A673 (cell line): Measurements from ENCODE around the gene ILKAP. TPM values are rescaled to one million over a fixed set of nuclear protein-coding genes. Genes with fewer than 3 reads are reported as not detected.

Source experiments
- BruUV-seq: library from RNA; stranded (reverse); fragments of 400-500 nt; replicated peaks from 2 replicates; lab custom pipeline; 2021; lab: Mats Ljungman, UMichigan
- CTCF ChIA-PET: fragments of 300-600 bp; sonication (Branson Sonifier 250); formaldehyde crosslinking; loops from one replicate; lab custom pipeline; 2022; ENCODE audit warnings: antibody characterized with exemption; lab: Charles Lee
- POLR2A ChIA-PET: fragments of 300-600 bp; sonication (Branson Sonifier 250); formaldehyde crosslinking; loops from one replicate; lab custom pipeline; 2022; ENCODE audit warnings: antibody characterized with exemption; ENCODE audit not compliant: low non-redundant PET; lab: Charles Lee
- DNase-seq: peaks from one replicate; pipeline ENCODE4 v3.0.0-alpha.2; 2015; ENCODE audit warnings: low spot score
- H3K27ac ChIP-seq: fragments of 200-600 bp; sonication (generic); 2 replicates; pipeline ENCODE4 v1.5.1; 2016; ENCODE audit warnings: mixed run types, low read depth, mild to moderate bottlenecking, mixed read lengths, antibody characterized with exemption, low read length; ENCODE audit not compliant: poor library complexity, severe bottlenecking
- H3K27me3 ChIP-seq: fragments of 200-600 bp; sonication (generic); replicated peaks from 2 replicates; pipeline ENCODE4 v1.6.1; 2017; ENCODE audit warnings: mixed run types, low read depth, mild to moderate bottlenecking, mixed read lengths, antibody characterized with exemption, low read length; ENCODE audit not compliant: insufficient read depth, poor library complexity
- H3K36me3 ChIP-seq: fragments of 200-600 bp; sonication (generic); 2 replicates; pipeline ENCODE4 v1.6.1; 2016; ENCODE audit warnings: mixed run types, mild to moderate bottlenecking, mixed read lengths, antibody characterized with exemption, low read length; ENCODE audit not compliant: insufficient read depth, poor library complexity, severe bottlenecking
- H3K4me1 ChIP-seq: fragments of 200-600 bp; sonication (generic); 2 replicates; pipeline ENCODE4 v1.6.1; 2017; ENCODE audit warnings: mixed run types, mild to moderate bottlenecking, mixed read lengths, antibody characterized with exemption, low read length; ENCODE audit not compliant: insufficient read depth, poor library complexity, severe bottlenecking
- H3K4me3 ChIP-seq: fragments of 200-600 bp; sonication (generic); 2 replicates; pipeline ENCODE4 v1.5.1; 2016; ENCODE audit warnings: low read depth, mixed run types, mild to moderate bottlenecking, mixed read lengths, low read length; ENCODE audit not compliant: poor library complexity, severe bottlenecking
- H3K9me3 ChIP-seq: fragments of 200-600 bp; sonication (generic); 2 replicates; pipeline ENCODE4 v1.6.1; 2016; ENCODE audit warnings: mixed run types, low read depth, mild to moderate bottlenecking, mixed read lengths, antibody characterized with exemption, low read length; ENCODE audit not compliant: poor library complexity, severe bottlenecking
- CTCF ChIP-seq: fragments of 300-800, 200-600 bp; sonication (generic); conservative IDR thresholded peaks from 2 replicates; pipeline ENCODE4 v1.5.1; 2017; ENCODE audit warnings: low read depth, mild to moderate bottlenecking, antibody characterized with exemption, low read length, moderate library complexity, mixed read lengths
- EZH2 ChIP-seq: fragments of 200-600 bp; sonication (generic); IDR thresholded peaks from 2 replicates; pipeline ENCODE4 v1.6.1; 2017; ENCODE audit warnings: borderline replicate concordance, low read depth, mild to moderate bottlenecking, mixed read lengths, antibody characterized with exemption, low read length; ENCODE audit not compliant: poor library complexity, severe bottlenecking
- intact Hi-C: fragments of 100-400 bp; cut with micrococcal nuclease; formaldehyde crosslinking; loops from one replicate; pipeline ENCODE4 v1.10.0; 2022; ENCODE audit not compliant: unreplicated experiment
- total RNA-seq: library from RNA; stranded (reverse); gene quantifications from 2 replicates; pipeline ENCODE4 v1.2.3, GENCODE V29; 2021

ILKAP gene
- total RNA-seq, 1 experiment from 2014 or later, result 71.6 TPM

DNA sequence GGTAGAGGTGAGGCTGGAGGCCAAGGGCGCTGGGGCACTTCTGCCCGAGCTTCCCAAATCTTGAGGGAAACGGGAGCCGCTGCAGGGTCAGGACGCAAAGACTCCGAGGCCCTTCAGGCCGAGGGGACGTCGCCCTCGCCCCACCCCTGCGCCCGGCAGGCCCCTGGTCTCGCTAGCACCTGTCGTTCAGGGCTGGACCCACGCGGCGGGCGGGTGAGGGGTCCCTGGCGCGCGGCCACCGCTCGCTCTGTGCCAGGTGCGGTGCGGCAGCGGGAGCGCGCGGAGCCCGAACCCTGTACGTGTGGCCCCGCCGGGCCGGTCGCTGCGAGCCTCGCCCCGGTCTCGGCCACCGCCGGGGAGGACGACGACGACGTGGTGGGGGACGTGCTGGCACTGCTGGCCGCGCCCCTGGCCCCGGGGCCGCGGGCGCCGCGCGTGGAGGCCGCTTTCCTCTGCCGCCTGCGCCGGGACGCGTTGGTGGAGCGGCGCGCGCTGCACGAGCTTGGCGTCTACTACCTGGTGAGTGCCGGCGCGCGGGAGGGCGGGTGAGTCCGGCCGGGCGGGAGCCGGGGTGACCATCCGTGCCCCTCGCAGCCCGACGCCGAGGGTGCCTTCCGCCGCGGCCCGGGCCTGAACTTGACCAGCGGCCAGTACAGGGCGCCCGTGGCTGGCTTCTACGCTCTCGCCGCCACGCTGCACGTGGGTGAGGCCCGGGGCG lies 39.9 kb downstream of the ILKAP start:
- Histone ChIP-seq H3K36me3 (no peaks in the 10 kb centered on the region), H3K27ac (no peak overlapping the region), H3K4me1 (no peaks in the 10 kb centered on the region), H3K9me3 (no peaks in the 10 kb centered on the region), H3K27me3 (peaks cover 6% of the 10 kb centered on the region), H3K4me3 (peak overlapping the region; percentile 10)
- TF ChIP-seq EZH2 (no peak), CTCF (no peak)
- no peak for DNase-seq
- ChIA-PET POLR2A (no interaction called here), CTCF (no interaction called here)
- BruUV-seq, result no TSS peak
- intact Hi-C loops, result loop anchor here (5.0 kb wide), 1 partner anchor 99 kb away; no protein-coding TSS in a partner anchor

DNA sequence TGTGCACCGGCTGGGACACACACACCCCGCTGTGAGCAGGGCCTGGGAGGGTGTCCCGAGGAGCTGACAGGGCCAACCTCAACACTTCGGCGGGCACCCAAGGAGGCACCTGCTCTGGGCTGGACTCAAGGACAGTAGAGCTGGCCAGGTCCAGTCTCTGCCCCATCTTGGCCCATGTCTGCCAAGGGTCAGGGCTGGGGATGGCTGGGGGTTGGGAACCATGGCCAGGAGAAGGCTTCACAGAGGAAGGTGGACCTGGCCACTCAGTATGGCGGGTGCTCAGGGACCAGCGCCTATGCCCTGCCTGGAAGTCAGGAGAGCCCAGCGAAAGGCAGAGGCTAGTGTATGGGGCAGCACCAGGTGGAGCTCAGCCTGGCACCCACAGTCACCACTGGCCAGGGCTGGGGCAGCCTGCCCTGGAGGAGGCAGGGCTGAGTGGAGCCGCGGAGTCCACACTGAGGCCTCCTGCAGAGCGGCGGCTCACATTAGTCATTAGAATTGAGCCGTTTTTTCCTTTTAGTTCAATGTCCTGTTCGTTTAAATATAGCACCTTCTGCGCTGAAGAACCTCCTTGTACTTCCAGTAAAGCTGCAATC lies 40.6 kb downstream of the ILKAP start:
- no peak overlapping the region for H3K27ac ChIP-seq
- no peaks in the 10 kb centered on the region for H3K4me1 ChIP-seq
- no peak for TF ChIP-seq EZH2
- TF ChIP-seq CTCF, result no peak
- peaks cover 6% of the 10 kb centered on the region for H3K27me3 ChIP-seq
- DNase-seq, result no peak
- intact Hi-C loops, result loop anchor here (5.0 kb wide), 1 partner anchor 99 kb away; no protein-coding TSS in a partner anchor
- no peaks in the 10 kb centered on the region for H3K9me3 ChIP-seq
- no peaks in the 10 kb centered on the region for H3K36me3 ChIP-seq
- ChIA-PET CTCF (no interaction called here), POLR2A (no interaction called here)
- no TSS peak for BruUV-seq
- no peak overlapping the region for H3K4me3 ChIP-seq

DNA sequence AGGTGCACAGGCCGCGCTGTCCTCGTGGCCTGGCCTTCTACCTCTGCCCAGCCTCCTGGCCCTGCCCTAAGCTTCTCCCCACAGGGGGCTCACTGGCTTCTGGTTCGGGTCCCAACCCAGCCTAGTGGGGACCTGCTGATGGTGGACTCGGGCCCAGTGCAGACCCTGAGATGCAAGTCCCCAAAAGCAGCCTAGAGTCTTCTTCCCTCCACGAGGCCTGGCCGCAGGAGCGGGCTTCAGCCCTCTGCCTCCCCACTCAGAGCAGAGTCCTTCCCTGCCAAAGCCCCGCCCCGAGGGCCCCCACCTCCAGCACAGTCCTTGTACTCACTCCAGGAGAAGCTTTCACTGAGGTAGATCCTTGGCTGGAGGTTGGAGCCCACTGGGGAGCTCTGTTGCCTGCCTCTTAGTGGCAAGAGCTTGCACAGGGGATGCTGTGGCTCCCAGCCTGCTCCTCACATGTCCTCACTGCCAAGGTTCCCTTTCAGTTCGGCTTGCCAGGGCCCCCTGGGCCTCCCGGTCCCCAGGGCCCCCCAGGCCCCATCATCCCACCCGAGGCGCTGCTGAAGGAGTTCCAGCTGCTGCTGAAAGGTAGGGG lies 41.1 kb downstream of the ILKAP start:
- Histone ChIP-seq H3K36me3 (no peaks in the 10 kb centered on the region), H3K27ac (no peak overlapping the region), H3K4me1 (no peaks in the 10 kb centered on the region), H3K9me3 (no peaks in the 10 kb centered on the region), H3K4me3 (no peak overlapping the region), H3K27me3 (peaks cover 6% of the 10 kb centered on the region)
- POLR2A ChIA-PET, result no interaction called here
- no peak for DNase-seq
- no peak for TF ChIP-seq CTCF
- TF ChIP-seq EZH2, result no peak
- intact Hi-C loops, result loop anchor here (5.0 kb wide), 1 partner anchor 100 kb away; no protein-coding TSS in a partner anchor
- CTCF ChIA-PET, result no interaction called here
- no TSS peak for BruUV-seq
